GM19397 (cell line): ENCODE measurements around the gene TOR3A.
"Not testable (repeated sequence)": the region's sequence is repeated elsewhere in the genome, so short reads cannot be mapped to it uniquely, and the experiment has no call there.

Experiments
- ATAC-seq: cut with Tn5 transposase; IDR thresholded peaks from one replicate; pipeline ENCODE4 v1.9.1; 2021; ENCODE audit warnings: mild to moderate bottlenecking, moderate library complexity; ENCODE audit not compliant: unreplicated experiment

TOR3A gene

DNA sequence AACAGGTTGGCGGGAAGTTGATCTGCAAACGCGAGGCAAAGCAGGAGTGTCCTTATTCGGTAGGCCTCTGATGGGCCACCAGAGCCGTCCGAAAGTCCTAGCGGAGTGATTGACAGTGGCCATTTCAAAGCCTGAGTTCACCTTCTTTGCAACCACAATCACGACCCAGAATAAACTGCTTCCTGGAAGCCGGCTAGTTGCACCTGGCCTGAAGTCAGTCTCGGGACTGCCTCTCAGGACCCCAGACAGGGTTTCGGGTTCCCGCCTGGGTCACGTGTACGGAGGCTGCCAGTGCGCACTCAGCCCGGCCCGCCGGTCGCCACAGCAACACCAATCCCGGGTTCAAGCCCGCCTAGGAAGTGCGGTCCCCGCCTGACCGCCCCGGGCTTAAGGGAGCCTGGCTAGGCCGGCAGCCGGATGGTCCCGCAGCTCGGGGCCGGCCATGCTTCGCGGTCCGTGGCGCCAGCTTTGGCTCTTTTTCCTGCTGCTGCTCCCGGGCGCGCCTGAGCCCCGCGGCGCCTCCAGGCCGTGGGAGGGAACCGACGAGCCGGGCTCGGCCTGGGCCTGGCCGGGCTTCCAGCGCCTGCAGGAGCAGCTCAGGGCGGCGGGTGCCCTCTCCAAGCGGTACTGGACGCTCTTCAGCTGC, at the start of gene TOR3A:
TSS of gene TOR3A (plus strand) at position 384 of the 646 bp plus-strand sequence. CDS start at position 443, 59 bp downstream.
- ATAC-seq: peak; percentile 86

GRCh38 chr1:179034720-179035119, 47.1 kb upstream of the TOR3A start:
- ATAC-seq: peak; percentile 73

DNA sequence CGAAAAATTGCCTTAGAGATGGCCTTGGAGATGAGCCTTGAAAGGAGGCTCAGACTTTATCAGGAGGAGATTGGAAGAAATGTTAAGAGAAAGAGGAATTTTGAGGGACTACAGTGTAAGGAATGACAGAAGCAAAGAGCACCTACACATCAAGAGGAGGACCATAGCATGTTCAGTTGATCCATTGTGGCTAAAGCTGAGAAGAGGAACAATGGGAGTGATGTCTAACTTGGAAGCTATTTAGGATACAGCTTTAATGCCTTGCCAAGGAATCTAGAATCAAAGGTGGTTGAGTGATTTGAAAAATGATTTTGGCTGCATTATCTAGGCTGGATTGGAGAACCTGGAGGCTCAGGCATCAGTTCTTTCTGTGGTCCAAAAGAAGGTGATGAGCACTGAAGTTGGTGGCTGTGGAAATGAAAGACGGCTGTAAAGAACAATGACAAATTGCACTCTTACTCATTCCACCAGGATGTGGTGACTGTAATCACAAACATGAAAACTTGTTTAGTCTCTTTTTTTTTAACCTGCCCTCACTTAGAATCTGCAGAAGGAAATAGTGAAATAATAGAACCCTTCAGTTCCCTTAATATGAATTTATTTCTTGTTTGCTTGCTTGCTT, 44.9 kb upstream of the TOR3A start:
- ATAC-seq: peak; percentile 41

DNA sequence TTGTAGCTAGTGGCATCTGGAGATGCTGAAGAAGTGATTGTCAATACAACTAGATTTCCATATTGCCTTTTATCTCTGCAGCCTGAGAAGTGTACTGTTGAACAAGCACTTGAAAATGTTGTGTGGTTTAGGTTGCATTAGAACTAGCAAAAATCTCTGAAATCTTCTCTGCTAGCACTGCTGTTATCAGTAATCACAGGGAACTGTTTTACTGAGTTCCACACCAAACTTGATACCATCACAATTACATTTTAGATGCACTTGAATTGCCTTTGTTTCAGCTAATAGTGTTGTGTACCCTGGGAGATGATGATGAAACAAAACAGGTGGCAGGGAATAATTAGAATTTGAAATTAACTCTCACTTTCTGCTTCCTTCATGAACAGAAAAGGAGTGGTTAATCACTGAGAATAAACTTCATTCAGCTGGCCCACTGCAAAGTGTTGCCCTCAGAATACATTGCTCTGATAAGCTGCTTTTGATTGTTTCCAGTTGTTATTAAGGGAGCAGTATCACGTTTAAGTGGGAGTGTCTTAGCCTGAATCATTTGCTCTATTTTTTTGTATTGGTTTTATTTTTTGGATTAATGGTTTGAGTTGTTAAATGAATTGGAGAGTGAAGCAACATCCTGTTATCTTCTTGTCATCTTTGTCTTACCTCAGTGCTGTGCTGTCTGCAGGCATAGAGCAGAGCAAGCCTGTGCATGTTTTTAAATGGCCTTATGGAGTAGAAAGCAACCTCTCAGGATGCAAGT, 43.2 kb upstream of the TOR3A start:
- ATAC-seq: no peak

DNA sequence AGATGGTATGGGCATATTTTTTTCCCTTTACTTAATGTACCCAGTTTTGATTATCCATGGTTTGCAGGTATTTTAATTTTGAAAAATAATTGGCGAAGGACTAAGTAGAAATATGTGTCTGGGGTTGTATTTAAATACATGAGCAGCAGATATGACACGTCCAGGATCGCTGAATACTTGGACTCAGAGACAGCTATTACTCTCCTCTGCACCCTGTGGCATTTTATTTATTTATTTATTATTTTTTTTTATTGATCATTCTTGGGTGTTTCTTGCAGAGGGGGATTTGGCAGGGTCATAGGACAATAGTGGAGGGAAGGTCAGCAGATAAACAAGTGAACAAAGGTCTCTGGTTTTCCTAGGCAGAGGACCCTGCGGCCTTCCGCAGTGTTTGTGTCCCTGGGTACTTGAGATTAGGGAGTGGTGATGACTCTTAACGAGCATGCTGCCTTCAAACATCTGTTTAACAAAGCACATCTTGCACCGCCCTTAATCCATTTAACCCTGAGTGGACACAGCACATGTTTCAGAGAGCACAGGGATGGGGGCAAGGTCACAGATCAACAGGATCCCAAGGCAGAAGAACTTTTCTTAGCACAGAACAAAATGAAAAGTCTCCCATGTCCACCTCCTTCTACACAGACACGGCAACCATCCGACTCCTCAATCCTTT, 42.2 kb upstream of the TOR3A start:
- not testable (repeated sequence) for ATAC-seq

- not testable (repeated sequence) for ATAC-seq
These were observed 41.7 kb upstream of the TOR3A start for GRCh38 chr1:179040175-179040551.

- ATAC-seq: no peak
These were observed 39.8 kb upstream of the TOR3A start for GRCh38 chr1:179042087-179042486.

GRCh38 chr1:179042700-179043099, 39.2 kb upstream of the TOR3A start:
- no peak for ATAC-seq

DNA sequence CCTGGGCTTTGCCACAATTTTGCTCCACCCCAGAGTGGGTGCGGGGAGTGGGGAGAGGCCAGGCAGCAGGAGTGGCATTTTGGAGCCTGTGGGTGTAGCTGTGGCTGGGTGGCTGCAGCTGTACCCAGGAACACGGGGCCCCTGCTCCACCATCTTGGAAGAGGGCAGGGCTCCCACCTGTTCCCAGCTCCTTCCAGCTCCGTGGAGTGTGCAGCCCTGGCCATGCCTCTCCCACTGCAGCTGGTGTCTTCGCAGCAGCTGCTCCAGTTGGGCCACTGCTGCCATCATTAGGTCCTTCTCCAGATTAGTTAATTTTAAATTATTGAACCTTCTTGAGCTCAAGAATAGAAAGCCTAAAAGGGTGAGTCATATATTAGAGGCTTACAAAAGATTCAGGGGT, 38.6 kb upstream of the TOR3A start:
- ATAC-seq: no peak

DNA sequence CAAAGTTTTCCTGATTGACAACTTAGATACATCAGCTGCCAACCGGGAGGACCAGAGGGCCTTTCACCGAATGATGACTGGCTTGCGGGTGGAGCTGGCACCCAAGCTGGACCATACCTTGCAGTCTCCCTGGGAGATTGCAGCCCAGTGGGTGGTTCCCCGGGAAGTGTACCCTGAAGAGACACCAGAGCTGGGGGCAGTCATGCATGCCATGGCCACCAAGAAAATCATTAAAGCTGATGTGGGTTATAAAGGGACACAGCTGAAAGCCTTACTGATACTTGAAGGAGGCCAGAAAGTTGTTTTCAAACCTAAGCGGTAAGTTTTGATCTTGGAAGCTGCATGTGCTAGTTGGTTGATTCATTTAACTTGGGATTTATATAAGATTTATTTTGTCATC, 38.0 kb upstream of the TOR3A start:
- ATAC-seq: no peak

DNA sequence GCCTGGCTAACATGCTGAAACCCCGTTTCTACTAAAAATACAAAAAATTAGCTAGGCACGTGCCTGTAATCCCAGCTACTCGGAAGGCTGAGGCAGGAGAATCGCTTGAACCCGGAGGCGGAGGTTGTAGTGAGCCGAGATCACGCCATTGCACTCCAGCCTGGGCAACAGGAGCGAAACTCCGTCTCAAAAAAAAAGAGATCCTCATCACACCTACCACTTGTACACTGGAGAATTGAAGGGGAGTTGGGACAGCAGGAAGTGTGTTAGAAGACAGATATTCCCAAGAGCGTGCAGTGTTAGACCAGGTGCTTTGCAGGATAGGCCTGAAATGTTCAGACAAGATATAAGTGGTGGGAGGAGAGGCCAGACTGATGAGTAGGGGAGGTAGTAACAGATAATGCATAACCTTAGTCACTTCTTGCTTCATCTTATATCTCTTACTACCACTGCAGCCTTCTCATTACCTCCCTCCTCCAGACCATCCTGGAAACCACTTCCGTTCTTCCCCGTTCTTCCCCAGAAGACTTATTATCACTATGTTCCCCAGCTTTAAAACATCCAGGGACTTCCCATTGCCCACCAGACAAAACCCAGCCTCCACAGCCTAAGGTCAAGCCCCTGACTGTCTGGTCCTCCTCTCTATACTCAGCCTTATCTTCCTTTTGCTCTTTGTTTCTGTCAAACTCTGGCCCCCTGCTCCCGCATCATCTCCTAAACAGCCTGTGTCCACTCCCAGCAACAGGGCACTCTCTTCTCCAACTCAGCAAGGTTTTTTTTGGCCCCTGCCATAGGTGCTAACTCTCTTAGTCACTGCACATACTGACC, 34.8 kb upstream of the TOR3A start:
- no peak for ATAC-seq

- ATAC-seq: no peak
These were observed 34.3 kb upstream of the TOR3A start for GRCh38 chr1:179047636-179047997.

DNA sequence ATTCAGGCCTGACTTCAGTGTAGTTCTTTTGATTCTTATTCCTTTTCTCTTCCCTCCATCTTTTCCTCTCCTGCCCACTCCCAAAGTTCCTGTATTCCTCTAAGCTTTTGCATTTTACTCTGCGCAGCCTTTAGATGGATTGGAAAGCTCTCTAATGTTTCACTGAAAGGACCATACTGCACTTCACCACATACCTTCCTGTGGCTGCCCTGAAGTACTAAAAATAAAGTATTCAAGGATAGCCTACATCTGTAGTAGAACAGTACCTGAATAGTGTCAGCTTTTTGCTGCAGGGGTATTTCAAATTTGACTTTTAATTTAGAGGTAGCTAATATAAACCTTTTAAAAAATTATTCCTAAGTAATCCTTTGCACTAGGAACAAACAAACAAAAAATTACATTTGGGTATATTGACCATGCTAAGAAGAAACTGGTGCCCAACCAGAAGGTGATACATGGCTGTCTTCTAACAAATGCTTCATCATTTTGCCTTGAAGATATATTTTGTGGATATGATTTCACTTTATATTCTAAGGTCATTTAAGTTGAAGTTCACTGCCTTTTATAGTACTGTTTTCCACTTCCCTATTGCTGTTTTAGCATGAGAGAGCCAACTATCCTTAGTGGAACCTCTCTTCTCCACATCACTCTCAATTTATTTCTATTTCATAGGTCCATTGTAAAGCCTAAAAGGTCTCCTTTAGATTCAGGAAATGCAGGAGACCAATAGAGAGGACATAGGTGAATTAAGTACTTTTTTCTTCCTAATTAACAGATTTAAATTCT, 33.3 kb upstream of the TOR3A start:
- ATAC-seq: no peak

DNA sequence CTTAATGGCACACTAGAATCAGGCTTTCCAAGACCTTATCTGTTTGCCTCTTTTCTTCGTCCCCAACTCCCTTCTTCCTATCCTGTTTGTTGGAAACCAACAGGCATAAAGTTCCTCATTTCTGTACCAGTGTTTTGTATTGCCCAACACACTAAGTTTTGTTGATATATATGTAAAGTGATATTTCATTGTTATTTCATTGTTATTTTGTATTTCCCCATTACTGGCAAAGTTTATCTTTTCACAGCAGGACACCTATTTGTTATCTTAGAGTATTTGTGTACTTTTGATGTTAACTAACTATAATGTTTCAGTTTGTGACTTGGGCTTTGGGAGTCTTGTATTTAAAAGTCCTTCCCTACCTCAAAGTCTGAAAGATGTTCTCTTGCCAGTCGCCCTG, 29.1 kb upstream of the TOR3A start:
- no peak for ATAC-seq

DNA sequence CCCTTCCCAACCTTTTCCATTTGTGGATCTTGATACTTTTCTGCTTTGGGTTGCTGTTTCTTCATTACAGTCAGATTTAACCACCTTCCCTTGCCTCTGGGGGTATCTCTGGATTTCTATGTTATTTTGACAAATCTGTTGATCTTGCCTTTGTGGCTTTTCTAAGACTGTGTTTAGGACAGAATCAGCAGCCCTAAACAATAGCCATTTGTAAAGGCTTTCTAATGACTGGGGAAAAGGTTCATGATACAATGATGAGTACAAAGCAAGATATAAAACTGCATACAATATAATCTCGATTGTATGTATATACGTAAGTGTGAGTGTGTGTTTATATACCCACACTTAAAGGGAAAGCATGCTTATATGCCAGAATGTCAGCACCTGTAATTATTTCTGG, 28.4 kb upstream of the TOR3A start:
- ATAC-seq: no peak

DNA sequence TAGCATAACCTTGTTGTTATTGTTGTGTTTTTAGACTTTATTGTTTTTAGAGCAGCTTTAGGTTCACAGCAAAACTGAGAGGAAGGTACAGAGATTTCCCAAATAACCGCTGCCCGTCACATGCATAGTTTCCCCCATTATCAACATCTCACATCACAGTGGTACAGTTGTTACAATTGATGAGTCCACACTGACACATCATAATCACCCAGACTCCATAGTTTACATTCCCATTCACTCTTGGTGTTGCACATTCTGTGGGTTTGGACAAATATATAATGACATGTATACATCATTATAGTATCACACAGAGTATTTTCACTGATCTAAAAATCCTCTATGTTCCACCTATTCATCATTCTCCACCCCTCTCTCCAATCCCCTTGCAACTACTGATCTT, 25.9 kb upstream of the TOR3A start:
- no peak for ATAC-seq

- ATAC-seq: no peak
These were observed 23.1 kb upstream of the TOR3A start for GRCh38 chr1:179058487-179059483.

GRCh38 chr1:179061360-179062282, 20.2 kb upstream of the TOR3A start:
- no peak for ATAC-seq
